ENCODE data around the gene DNER. TPM values are rescaled to one million over a fixed set of nuclear protein-coding genes. Genes with fewer than 3 reads are reported as not detected.
A peak's percentile ranks its signal among the peaks of the same experiment; 100 is the strongest.

DNER gene
- total RNA-seq, 2 donors from 2014 or later = 17.6 to 28.4 TPM

DNA sequence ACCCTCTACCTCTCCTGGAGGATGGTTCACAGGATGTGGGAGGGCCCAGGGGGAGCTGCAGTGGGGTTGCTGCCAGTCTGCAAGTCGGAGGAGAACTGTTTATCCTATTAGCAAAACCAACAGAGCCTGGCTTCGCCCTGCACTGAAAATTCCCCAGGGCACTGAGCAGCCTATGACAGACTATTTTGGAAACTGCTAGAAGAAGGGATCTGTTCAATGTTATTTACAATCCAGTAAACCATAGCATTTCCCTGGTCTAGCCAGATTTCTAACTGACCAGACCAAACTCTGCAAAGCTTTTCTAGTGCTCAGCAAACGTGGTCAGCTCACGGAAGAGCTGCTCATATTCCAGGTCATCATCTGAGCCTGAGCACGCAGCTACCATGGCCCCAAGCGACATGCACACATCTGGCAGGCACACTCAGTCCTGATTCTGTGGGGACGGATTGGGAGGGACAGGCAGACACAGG lies 378.4 kb downstream of the DNER start:
- H3K4me3 ChIP-seq = no peak overlapping the region
- H3K27me3 ChIP-seq = no peaks in the 10 kb centered on the region
- H3K4me1 ChIP-seq = no peaks in the 10 kb centered on the region
- TF ChIP-seq, protein P1, sequence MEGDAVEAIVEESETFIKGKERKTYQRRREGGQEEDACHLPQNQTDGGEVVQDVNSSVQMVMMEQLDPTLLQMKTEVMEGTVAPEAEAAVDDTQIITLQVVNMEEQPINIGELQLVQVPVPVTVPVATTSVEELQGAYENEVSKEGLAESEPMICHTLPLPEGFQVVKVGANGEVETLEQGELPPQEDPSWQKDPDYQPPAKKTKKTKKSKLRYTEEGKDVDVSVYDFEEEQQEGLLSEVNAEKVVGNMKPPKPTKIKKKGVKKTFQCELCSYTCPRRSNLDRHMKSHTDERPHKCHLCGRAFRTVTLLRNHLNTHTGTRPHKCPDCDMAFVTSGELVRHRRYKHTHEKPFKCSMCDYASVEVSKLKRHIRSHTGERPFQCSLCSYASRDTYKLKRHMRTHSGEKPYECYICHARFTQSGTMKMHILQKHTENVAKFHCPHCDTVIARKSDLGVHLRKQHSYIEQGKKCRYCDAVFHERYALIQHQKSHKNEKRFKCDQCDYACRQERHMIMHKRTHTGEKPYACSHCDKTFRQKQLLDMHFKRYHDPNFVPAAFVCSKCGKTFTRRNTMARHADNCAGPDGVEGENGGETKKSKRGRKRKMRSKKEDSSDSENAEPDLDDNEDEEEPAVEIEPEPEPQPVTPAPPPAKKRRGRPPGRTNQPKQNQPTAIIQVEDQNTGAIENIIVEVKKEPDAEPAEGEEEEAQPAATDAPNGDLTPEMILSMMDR (IDR thresholded peaks at IDR 0.05) = no peak
- no peak overlapping the region for H3K27ac ChIP-seq
- H3K9me3 ChIP-seq = no peaks in the 10 kb centered on the region
- H3K36me3 ChIP-seq = no peaks in the 10 kb centered on the region
- DNase-seq (ENCODE audit: low spot score) = no peak

GRCh38 chr2:229335330-229335729 lies 379.0 kb downstream of the DNER start:
- Histone ChIP-seq H3K9me3 (no peaks in the 10 kb centered on the region), H3K36me3 (no peaks in the 10 kb centered on the region), H3K4me1 (no peaks in the 10 kb centered on the region), H3K27ac (no peak overlapping the region), H3K4me3 (no peak overlapping the region), H3K27me3 (no peaks in the 10 kb centered on the region)
- TF ChIP-seq, protein P1 (IDR thresholded peaks at IDR 0.05) = no peak
- DNase-seq (ENCODE audit: low spot score) = no peak

GRCh38 chr2:229330952-229331351 lies 383.4 kb downstream of the DNER start:
- Histone ChIP-seq H3K36me3 (no peaks in the 10 kb centered on the region), H3K4me1 (no peaks in the 10 kb centered on the region), H3K27me3 (no peaks in the 10 kb centered on the region), H3K4me3 (no peak overlapping the region), H3K9me3 (no peaks in the 10 kb centered on the region), H3K27ac (no peak overlapping the region)
- no peak for DNase-seq (ENCODE audit: low spot score)
- TF ChIP-seq, protein P1 (IDR thresholded peaks at IDR 0.05) = no peak

GRCh38 chr2:229319558-229319957 lies 394.8 kb downstream of the DNER start:
- H3K27ac ChIP-seq = no peak overlapping the region
- no peak overlapping the region for H3K4me3 ChIP-seq
- H3K27me3 ChIP-seq = no peaks in the 10 kb centered on the region
- H3K9me3 ChIP-seq = no peaks in the 10 kb centered on the region
- TF ChIP-seq, protein P1 (IDR thresholded peaks at IDR 0.05) = no peak
- no peaks in the 10 kb centered on the region for H3K36me3 ChIP-seq
- no peaks in the 10 kb centered on the region for H3K4me1 ChIP-seq
- no peak for DNase-seq (ENCODE audit: low spot score)

DNA sequence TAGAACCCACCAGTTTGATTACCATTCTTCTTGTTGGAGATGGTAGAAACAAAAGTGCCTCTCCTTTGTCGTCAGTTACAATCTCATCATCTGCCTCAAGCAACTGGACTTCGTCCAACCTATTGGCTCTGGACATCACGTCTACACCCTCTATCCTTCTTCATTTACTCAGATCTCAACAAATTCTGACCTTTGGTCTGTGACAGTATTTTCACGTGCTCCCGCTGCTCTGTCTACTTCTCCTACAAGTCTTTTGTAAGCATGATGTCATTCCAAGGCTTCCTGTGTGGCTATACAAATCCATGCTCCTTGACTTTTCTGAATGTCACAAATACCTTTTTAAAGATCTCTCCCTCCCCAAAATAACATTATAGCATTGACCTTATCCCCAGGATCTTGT lies 400.2 kb downstream of the DNER start:
- Histone ChIP-seq H3K27me3 (no peaks in the 10 kb centered on the region), H3K36me3 (no peaks in the 10 kb centered on the region), H3K9me3 (no peaks in the 10 kb centered on the region), H3K4me3 (no peak overlapping the region), H3K27ac (peak overlapping the region in 1 of 2 donors; percentile 64), H3K4me1 (no peaks in the 10 kb centered on the region)
- TF ChIP-seq, protein P1 (IDR thresholded peaks at IDR 0.05) = no peak
- DNase-seq (ENCODE audit: low spot score) = no peak

DNA sequence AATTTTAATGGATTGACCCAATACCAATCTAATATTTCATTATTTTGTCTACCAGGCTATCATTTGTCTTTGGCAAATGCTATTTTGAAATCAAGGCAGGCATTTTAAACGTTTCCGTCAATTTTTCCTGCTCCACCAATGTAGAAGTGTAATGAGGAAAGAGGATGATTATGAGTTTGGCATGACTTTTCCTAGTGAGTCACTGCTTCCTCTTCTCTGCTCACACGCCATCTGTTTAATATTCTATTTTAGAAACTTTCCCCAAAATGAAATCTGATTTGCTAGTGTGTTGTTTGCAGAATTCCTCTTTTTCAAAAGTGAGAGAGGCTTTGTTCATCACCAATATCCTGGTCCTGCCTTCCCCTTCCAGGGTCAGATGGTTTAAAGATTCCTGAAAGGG lies 400.8 kb downstream of the DNER start:
- Histone ChIP-seq H3K36me3 (no peaks in the 10 kb centered on the region), H3K4me3 (no peak overlapping the region), H3K27ac (peak overlapping the region; percentile 40 to 64), H3K4me1 (no peaks in the 10 kb centered on the region), H3K9me3 (no peaks in the 10 kb centered on the region), H3K27me3 (no peaks in the 10 kb centered on the region)
- no peak for DNase-seq (ENCODE audit: low spot score)
- TF ChIP-seq, protein P1 (IDR thresholded peaks at IDR 0.05) = no peak

Data from right atrium auricular region (tissue), 2 donors.